AG09309 (cell line): Measurements from ENCODE around the gene STAT5A.

ENCODE experiments used
- DNase-seq: peaks from one replicate; pipeline ENCODE4 v3.0.0-alpha.2; 2010; ENCODE audit warnings: low read depth
- H3K4me3 ChIP-seq: 2 replicates; pipeline ENCODE4 v1.5.1; 2011; ENCODE audit warnings: mild to moderate bottlenecking, low read depth, low read length, moderate library complexity; ENCODE audit not compliant: control insufficient read depth
- TF ChIP-seq, protein P1 (sequence below): IDR thresholded peaks from 2 replicates; pipeline ENCODE4 v1.5.1; 2011; ENCODE audit warnings: mild to moderate bottlenecking, low read depth, low read length, inconsistent platforms; ENCODE audit not compliant: insufficient read depth, control insufficient read depth; ENCODE audit errors: missing control alignments

Gene STAT5A

GRCh38 chr17:42310787-42311215 lies 22.5 kb downstream of the STAT5A start:
- H3K4me3 ChIP-seq: no peak overlapping the region
- DNase-seq: no peak
- TF ChIP-seq, protein P1, sequence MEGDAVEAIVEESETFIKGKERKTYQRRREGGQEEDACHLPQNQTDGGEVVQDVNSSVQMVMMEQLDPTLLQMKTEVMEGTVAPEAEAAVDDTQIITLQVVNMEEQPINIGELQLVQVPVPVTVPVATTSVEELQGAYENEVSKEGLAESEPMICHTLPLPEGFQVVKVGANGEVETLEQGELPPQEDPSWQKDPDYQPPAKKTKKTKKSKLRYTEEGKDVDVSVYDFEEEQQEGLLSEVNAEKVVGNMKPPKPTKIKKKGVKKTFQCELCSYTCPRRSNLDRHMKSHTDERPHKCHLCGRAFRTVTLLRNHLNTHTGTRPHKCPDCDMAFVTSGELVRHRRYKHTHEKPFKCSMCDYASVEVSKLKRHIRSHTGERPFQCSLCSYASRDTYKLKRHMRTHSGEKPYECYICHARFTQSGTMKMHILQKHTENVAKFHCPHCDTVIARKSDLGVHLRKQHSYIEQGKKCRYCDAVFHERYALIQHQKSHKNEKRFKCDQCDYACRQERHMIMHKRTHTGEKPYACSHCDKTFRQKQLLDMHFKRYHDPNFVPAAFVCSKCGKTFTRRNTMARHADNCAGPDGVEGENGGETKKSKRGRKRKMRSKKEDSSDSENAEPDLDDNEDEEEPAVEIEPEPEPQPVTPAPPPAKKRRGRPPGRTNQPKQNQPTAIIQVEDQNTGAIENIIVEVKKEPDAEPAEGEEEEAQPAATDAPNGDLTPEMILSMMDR: no peak

DNA sequence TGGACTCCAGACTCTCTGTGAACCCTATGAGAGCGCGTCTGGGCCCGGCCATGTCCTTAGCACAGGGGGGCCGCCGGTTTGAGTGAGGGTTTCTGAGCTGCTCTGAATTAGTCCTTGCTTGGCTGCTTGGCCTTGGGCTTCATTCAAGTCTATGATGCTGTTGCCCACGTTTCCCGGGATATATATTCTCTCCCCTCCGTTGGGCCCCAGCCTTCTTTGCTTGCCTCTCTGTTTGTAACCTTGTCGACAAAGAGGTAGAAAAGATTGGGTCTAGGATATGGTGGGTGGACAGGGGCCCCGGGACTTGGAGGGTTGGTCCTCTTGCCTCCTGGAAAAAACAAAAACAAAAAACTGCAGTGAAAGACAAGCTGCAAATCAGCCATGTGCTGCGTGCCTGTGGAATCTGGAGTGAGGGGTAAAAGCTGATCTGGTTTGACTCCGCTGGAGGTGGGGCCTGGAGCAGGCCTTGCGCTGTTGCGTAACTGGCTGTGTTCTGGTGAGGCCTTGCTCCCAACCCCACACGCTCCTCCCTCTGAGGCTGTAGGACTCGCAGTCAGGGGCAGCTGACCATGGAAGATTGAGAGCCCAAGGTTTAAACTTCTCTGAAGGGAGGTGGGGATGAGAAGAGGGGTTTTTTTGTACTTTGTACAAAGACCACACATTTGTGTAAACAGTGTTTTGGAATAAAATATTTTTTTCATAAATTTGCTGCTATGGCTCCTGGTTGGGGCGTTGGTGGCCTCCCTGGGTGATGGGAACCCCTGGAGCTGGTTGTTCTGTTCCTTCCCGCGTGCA lies 23.1 kb downstream of the STAT5A start:
- H3K4me3 ChIP-seq: no peak overlapping the region
- peak; percentile 63 for DNase-seq
- TF ChIP-seq, protein P1: no peak

DNA sequence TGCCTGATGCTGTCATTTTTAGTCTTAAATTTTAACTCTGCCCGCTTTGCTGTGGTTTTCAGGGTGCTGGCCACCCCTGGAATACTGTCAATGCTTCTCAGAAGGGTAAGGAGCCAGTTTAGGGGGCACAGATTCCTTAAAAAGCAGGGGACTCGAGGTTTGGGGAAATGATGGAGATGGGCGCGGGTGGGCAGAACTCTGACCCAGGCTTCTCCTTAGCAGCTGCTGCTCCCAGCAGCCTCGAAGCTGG lies 23.7 kb downstream of the STAT5A start:
- no peak for DNase-seq
- TF ChIP-seq, protein P1: no peak
- no peak overlapping the region for H3K4me3 ChIP-seq

GRCh38 chr17:42312285-42313130 lies 24.2 kb downstream of the STAT5A start:
- H3K4me3 ChIP-seq: no peak overlapping the region

DNA sequence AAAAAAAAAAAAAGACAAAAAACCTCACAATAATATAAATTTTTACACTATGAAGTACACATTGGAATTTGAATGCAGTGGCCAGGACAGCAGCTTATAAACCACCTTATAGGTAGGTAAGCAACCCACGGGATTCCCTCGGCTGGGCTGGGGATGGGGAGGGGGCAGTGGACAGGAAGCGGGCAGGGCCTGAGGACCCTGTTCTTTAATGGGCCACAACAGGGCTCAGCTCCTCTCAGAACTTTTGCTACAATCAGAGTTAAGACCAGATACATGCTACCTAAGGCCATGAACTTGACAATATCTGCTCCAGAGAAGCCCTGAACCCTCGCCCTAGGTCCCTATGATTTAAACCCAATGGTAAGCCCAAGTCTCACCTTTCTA lies 25.1 kb downstream of the STAT5A start:
- DNase-seq: no peak
- H3K4me3 ChIP-seq: no peak overlapping the region
- TF ChIP-seq, protein P1: no peak

More at GRCh38 chr17:42312285-42313130, 24.2 kb downstream of the STAT5A start:
- DNase-seq: no peak
- TF ChIP-seq, protein P1: peak; percentile 72

GRCh38 chr17:42313773-42314566 lies 25.7 kb downstream of the STAT5A start:
- TF ChIP-seq, protein P1: no peak

More at GRCh38 chr17:42313773-42314566, 25.7 kb downstream of the STAT5A start:
- DNase-seq: no peak
- H3K4me3 ChIP-seq: no peak overlapping the region
